ENCODE data around the gene MAP3K3.

MAP3K3 gene

DNA sequence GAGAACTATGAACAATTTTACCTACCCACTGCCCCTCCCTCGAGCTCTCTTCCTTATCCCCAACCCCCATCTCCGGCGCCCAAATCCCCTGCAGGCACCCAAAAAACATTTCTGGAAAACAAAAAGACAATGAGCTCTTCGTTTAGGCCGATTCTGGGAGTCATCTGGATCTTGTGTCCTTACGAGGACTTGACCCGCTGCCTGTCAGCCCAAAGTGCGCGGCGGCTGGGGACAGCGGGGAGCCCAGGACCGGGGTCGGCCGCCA is 118.9 kb downstream of the MAP3K3 start:
- DNase-seq (ENCODE audit: low spot score): no peak
- H3K27ac ChIP-seq: peak overlapping the region; percentile 95
- TF ChIP-seq, protein P1, sequence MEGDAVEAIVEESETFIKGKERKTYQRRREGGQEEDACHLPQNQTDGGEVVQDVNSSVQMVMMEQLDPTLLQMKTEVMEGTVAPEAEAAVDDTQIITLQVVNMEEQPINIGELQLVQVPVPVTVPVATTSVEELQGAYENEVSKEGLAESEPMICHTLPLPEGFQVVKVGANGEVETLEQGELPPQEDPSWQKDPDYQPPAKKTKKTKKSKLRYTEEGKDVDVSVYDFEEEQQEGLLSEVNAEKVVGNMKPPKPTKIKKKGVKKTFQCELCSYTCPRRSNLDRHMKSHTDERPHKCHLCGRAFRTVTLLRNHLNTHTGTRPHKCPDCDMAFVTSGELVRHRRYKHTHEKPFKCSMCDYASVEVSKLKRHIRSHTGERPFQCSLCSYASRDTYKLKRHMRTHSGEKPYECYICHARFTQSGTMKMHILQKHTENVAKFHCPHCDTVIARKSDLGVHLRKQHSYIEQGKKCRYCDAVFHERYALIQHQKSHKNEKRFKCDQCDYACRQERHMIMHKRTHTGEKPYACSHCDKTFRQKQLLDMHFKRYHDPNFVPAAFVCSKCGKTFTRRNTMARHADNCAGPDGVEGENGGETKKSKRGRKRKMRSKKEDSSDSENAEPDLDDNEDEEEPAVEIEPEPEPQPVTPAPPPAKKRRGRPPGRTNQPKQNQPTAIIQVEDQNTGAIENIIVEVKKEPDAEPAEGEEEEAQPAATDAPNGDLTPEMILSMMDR (IDR thresholded peaks at IDR 0.05): no peak
- peak overlapping the region; percentile 93 for H3K4me3 ChIP-seq

DNA sequence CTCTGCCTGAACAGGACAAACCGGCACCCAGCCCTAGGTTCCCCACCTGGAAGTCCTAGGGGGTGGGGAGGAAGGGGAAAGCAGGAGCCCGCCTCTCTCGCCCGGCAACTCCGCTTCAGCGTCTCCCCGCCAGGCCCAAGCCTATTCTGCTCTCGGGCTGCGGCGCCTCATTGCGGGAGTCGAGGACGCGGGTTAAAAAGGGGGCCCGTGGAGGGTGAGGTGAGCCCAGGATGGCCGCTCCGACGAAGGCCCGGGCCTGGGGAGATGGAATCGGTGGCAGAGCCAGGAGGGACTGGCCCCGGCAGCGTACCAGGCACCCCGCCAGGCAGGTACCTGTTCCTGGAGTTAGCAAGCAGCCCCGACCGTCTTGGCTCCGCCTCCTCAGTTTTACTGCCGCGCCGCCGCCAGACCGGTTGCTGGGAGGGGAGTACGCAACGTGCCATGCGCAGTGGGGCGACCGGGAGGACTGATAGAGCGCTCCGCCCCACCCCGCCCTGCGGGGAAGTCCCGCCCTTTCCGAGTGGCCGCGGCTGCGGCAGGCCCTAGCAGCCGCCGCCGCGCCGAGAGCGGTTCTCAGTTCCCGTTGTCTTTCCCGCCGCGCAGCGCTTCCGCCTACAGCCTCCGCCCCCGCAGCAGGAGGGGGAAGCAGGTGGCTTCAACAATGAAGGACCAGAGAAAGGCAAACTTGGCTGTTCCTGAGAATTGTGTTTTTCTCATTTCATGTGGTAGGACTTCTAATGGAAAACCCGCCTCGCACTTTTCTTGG is 119.4 kb downstream of the MAP3K3 start, which contains the start of gene STRADA:
STRADA (minus strand) TSS at position 392 of the 766 bp plus-strand sequence. CDS start 13,430 bp downstream, outside the sequence.
- DNase-seq (ENCODE audit: low spot score): peak; percentile 98
- TF ChIP-seq, protein P1 (IDR thresholded peaks at IDR 0.05): no peak
- H3K27ac ChIP-seq: peak within 1 kb of the TSS; percentile 95
- peak within 1 kb of the TSS; percentile 93 for H3K4me3 ChIP-seq
